ENCODE data around the gene DCAF7.
A peak's percentile ranks its signal among the peaks of the same experiment; 100 is the strongest.

DCAF7 gene

GRCh38 chr17:63549946-63550816 is at the start of gene DCAF7:
Gene DCAF7, plus strand, starts transcription at chr17:63550477. Its CDS starts 201 bp downstream, at chr17:63550678.
- peak; percentile 100 for DNase-seq

GRCh38 chr17:63500543-63501390 is 49.5 kb upstream of the DCAF7 start:
- DNase-seq: no peak

- no peak for DNase-seq
Measured at GRCh38 chr17:63503341-63503705, 47.0 kb upstream of the DCAF7 start.

GRCh38 chr17:63504261-63504660 is 46.0 kb upstream of the DCAF7 start:
- no peak for DNase-seq

GRCh38 chr17:63505341-63505740 is 44.9 kb upstream of the DCAF7 start:
- no peak for DNase-seq

- DNase-seq: no peak
Measured at GRCh38 chr17:63506627-63507026, 43.6 kb upstream of the DCAF7 start.

- no peak for DNase-seq
Measured at GRCh38 chr17:63511331-63511730, 38.9 kb upstream of the DCAF7 start.

- no peak for DNase-seq
Measured at GRCh38 chr17:63512388-63512787, 37.9 kb upstream of the DCAF7 start.

- DNase-seq: no peak
Measured at GRCh38 chr17:63512896-63513644, 37.2 kb upstream of the DCAF7 start.

- DNase-seq: no peak
Measured at GRCh38 chr17:63514477-63514876, 35.8 kb upstream of the DCAF7 start.

- no peak for DNase-seq
Measured at GRCh38 chr17:63514974-63515373, 35.3 kb upstream of the DCAF7 start.

- DNase-seq: no peak
Measured at GRCh38 chr17:63515426-63515825, 34.9 kb upstream of the DCAF7 start.

- peak; percentile 80 for DNase-seq
Measured at GRCh38 chr17:63516910-63517824, 33.1 kb upstream of the DCAF7 start.

- no peak for DNase-seq
Measured at GRCh38 chr17:63517825-63518534, 32.3 kb upstream of the DCAF7 start.

GRCh38 chr17:63519116-63519881 is 31.0 kb upstream of the DCAF7 start:
- DNase-seq: no peak

- DNase-seq: no peak
Measured at GRCh38 chr17:63519972-63520882, 30.1 kb upstream of the DCAF7 start.

GRCh38 chr17:63523253-63523855 is 26.9 kb upstream of the DCAF7 start, which contains the start of gene KCNH6:
Gene KCNH6, plus strand, starts transcription at chr17:63523358. Its CDS starts 56 bp downstream, at chr17:63523414.
- no peak for DNase-seq

- no peak for DNase-seq
Measured at GRCh38 chr17:63524051-63524450, 26.2 kb upstream of the DCAF7 start.
